HG03103 (cell line): Measurements from ENCODE around the gene CTDP1.
"Not testable (repeated sequence)": the region's sequence is repeated elsewhere in the genome, so short reads cannot be mapped to it uniquely, and the experiment has no call there.

ENCODE experiments used
- ATAC-seq: cut with Tn5 transposase; IDR thresholded peaks from one replicate; pipeline ENCODE4 v1.9.1; 2021; ENCODE audit warnings: low read depth; ENCODE audit not compliant: unreplicated experiment

The CTDP1 gene

DNA sequence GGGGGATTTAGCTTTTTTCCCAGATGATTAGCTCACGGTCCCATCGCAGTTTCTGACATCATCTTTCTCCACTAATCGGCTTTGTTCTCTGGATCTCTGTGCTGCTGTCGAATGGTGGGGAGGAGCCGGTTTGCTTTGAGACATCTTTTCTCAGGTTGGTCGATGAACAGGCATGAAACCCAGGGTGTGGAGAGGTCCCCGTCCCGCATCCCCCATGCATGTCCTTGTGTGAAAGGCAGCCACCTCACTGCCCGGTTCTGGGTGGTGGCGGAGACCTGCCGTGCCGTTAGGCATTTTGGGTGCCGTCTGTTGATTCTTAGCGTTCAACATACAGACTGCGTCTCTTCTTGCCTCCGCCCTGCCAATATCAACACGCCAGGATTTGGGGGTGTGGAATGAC is 57.8 kb downstream of the CTDP1 start:
- ATAC-seq: no peak

DNA sequence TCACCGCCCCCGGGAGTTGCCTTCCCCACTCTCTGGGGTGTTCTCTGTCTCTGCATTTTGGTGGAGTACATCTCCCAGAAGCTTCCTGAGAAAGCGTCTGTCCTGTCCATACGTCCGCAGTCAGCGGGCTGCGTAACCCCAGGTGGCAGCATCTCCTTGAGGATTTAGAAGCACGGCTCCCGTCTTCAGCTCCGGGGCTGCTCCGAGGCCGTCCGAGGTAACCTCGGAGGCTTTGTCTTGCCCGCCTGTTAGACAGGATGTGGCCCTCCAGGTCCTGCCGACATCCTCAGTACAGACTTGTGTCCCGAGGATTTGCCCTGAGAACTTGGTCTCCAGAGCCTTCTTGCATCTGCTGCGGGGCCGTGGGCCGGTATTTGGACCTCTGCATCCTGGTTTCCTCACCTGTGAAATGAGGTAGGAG is 58.4 kb downstream of the CTDP1 start:
- no peak for ATAC-seq

GRCh38 chr18:79738581-79739439 is 59.2 kb downstream of the CTDP1 start:
- ATAC-seq: no peak

DNA sequence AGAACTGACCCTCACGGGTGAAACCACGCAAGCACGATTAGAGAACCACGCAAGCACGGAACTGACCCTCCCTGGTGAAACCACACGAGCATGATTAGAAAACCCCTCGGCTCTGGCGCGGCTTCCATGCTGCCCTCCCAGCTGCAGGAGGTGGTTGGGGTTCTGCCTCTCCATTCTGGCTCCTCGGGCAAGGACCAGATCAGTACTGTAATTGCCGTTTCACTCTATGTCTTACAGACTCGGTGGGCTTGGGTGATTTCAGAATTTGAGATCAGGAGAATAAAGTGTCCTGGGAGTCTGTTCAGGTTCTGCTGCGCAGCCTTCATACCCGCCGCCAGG is 59.8 kb downstream of the CTDP1 start:
- no peak for ATAC-seq

DNA sequence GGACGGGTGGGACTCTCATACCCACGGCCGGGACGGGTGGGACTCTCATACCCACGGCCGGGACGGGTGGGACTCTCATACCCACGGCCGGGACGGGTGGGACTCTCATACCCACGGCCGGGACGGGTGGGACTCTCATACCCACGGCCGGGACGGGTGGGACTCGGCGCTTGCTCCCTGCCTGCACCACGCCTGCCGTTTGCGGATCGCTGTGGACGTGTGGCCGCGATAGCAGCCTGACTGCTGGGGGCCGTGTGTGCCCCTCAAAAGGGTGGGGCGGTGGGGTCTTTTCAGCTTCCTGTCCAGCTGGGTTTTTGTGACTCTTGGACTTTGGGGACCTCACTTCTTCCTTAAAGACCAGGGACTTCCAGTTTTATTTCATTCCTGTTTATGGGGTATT is 60.4 kb downstream of the CTDP1 start:
- not testable (repeated sequence) for ATAC-seq

DNA sequence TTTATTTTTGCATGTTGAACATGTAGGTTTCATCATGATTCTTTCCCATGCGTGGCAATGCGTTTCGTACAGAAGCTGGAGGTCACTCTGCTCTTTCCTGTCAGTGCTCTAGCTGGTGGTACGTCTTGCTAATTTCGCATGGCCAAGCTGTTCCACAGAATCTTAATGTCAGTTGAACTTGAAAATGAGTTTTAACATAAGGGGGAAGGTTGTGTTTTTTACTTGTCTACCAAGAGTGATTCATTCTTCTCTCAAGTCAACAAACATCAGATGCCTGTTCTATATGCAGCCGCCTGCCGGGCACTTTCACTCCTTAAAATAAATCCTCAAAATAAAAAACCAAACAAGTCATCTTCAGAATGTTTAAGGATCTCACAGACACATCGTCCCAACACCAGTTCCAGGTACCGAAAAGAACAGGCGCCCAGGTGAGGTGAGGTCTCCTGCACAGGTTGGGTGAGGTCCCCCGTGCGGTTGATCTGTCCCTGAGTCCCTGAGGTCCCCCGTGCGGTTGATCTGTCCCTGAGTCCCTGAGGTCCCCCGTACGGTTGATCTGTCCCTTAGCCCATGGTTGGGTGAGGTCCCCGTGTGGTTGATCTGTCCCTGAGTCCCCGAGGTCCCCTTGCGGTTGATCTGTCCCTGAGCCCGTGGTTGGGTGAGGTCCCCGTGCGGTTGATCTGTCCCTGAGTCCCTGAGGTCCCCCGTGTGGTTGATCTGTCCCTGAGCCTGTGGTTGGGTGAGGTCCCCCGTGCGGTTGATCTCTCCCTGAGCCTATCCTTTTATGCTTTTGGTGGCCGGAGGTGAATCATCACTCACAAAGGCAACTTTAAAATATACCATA is 61.1 kb downstream of the CTDP1 start:
- ATAC-seq: no peak

- no peak for ATAC-seq
These were observed 61.7 kb downstream of the CTDP1 start for GRCh38 chr18:79741362-79741700.

DNA sequence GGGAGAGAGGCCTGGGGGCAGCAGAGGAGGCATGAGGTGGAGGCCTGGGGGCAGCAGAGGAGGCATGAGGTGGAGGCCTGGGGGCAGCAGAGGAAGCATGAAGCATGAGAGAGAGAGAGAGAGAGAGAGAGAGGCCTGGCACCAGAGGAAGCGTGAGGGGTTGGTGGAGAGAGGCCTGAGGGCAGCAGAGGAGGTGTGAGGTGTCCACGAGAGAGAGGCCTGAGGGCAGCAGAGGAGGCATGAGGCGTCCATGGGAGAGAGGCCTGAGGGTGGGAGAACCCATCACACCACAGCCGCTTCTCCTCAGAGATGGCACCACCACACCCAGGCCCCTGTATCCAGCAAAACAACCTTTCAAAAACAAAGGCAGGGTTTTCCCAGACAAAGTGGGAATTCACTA is 62.5 kb downstream of the CTDP1 start:
- no peak for ATAC-seq

DNA sequence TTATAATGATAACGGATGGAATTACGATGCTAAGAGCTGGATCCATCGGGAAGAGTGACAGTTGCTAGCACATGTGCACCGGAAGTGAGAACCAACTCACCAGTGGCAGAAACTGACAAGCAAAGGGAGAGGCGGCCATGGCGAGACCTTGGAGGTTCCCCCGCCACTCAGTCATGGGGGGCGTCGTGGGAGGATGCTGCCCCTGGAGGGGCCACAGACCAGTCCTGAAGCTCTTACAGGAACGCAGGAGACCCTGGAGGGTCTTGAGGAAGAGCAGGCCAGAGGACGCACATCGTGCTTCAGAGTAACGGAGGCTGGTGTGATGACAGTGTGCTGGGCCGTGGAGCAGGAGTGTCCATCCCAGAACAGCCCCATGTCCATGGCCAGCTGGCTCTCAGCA is 65.0 kb downstream of the CTDP1 start:
- no peak for ATAC-seq

GRCh38 chr18:79746730-79747129 is 67.1 kb downstream of the CTDP1 start:
- no peak for ATAC-seq

GRCh38 chr18:79747156-79747845 is 67.7 kb downstream of the CTDP1 start:
- ATAC-seq: no peak

GRCh38 chr18:79748321-79749180 is 68.9 kb downstream of the CTDP1 start:
- ATAC-seq: no peak

- ATAC-seq: no peak
These were observed 69.9 kb downstream of the CTDP1 start for GRCh38 chr18:79749251-79750191.

GRCh38 chr18:79750980-79751571 is 71.5 kb downstream of the CTDP1 start:
- ATAC-seq: no peak

GRCh38 chr18:79751918-79752578 is 72.4 kb downstream of the CTDP1 start:
- ATAC-seq: not testable (repeated sequence)

DNA sequence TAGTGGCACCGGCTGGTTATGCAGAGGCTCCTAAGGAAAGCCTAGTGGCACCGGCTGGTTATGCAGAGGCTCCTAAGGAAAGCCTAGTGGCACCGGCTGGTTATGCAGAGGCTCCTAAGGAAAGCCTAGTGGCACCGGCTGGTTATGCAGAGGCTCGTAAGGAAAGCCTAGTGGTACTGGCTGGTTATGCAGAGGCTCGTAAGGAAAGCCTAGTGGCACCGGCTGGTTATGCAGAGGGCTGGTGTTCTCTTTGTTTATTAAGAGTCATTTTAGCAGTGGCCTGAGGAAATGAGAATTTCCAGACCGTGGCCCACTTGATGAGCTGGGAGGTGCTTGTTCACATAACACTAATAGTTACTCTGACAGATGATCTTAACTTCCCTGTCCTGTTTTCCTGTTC is 73.3 kb downstream of the CTDP1 start:
- ATAC-seq: not testable (repeated sequence)

DNA sequence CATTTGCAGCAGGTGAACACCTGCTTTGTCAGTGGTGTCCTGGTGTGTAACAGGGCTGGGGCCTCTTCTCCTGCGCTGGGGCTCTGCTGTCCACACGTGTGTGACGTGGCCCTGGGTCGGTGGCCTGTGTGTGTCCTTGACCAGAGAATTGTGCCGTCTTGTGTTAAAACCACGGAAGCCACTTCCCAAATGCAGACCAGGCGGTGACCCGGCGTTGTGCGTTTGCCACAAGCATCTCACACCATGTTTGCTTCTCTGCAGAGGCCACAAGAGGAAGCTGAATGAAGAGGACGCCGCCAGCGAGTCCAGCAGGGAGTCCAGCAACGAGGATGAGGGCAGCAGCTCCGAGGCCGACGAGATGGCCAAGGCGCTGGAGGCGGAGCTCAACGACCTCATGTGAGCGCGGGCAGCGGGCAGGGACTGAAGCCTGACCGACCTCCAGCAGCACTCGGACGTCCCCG is 73.8 kb downstream of the CTDP1 start:
- no peak for ATAC-seq

DNA sequence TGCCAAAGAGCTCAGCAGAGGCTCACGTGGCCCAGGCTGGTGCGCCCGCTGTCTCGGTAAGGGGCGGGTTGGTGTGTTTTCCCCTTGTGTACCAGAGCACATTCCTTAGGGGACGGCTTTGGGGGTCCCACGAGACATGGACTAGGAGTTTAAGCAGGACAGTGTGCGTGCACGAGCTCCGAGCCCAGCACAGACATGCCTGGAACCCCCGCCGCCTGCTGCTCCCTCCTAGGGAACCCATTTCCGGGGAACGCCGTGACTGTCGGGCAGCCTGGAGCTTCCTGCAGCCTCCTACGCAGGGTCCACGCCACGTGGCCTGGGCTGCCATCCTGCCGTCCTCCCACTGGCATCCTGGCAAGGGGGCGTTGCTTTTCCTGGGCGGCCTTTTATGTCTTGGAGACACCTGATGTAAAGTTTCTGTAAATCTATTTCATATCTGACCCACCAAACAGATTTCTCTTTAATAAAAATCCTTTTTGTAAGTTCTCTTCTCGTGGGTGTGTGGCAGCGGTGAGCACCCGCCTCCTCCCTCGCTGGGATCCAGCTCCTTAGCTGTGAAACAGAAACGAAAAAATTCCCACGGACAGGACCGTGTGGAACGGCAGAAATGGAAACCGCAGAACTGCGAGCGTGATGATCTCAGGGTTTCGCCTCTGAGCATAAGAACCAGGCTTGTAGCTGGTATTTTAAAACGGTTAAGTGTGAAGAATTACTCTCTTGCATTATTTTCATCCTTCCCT is 74.6 kb downstream of the CTDP1 start:
- ATAC-seq: no peak
